B cell (primary cell): Measurements from ENCODE around the gene CPT1A. TPM values are rescaled to one million over a fixed set of nuclear protein-coding genes. Genes with fewer than 3 reads are reported as not detected.

ENCODE experiments used
- ATAC-seq: fragments of 200-7000 bp; cut with Tn5 transposase; one replicate; pipeline ENCODE4 v1.10.0; 2021; ENCODE audit warnings: low read depth, mild to moderate bottlenecking, moderate number of reproducible peaks, moderate library complexity
- CTCF ChIA-PET: fragments of 350-600 bp; sonication (Branson Sonifier 250); formaldehyde crosslinking; loops from one replicate; lab custom pipeline; 2021; ENCODE audit warnings: antibody characterized with exemption, inconsistent platforms; lab: Charles Lee
- POLR2A ChIA-PET: fragments of 350-600 bp; sonication (Branson Sonifier 250); formaldehyde crosslinking; loops from one replicate; lab custom pipeline; 2021; ENCODE audit warnings: antibody characterized with exemption; lab: Charles Lee
- DNase-seq: peaks from one replicate; pipeline ENCODE4 v3.0.0; 2013
- H2AFZ ChIP-seq: 2 replicates; pipeline ENCODE4 v1.6.1; 2012; ENCODE audit warnings: mild to moderate bottlenecking, low read depth, low read length; ENCODE audit not compliant: insufficient read depth, poor library complexity, severe bottlenecking
- H3K27ac ChIP-seq, 2 donors: 1 replicate in 1 of 2; 2 replicates in 1 of 2; pipeline ENCODE4 v1.5.1; 2012 to 2013; ENCODE audit warnings: low read length in 2 of 2, mild to moderate bottlenecking in 2 of 2, moderate library complexity in 1 of 2
- H3K27me3 ChIP-seq, 4 experiments: fragments of 200-600 bp in 1 of 4; sonication (generic) in 1 of 4; replicated peaks in 1 of 4; 1 replicate in 2 of 4; 2 replicates in 2 of 4; pipeline versions ENCODE4 v1.6.1 to v1.7.0; 2013 to 2016; ENCODE audit warnings: low read length in 3 of 4, mild to moderate bottlenecking in 2 of 4, mixed read lengths in 1 of 4, moderate library complexity in 1 of 4; ENCODE audit not compliant: insufficient read depth in 4 of 4, control insufficient read depth in 3 of 4; ENCODE audit errors: control extremely low read depth in 1 of 4
- H3K36me3 ChIP-seq, 2 experiments: replicated peaks in 1 of 2; 1 replicate in 1 of 2; 2 replicates in 1 of 2; pipeline versions ENCODE4 v1.6.1 to v1.7.1; 2013; ENCODE audit warnings: low read length in 1 of 2; ENCODE audit not compliant: insufficient read depth in 2 of 2, control insufficient read depth in 1 of 2; ENCODE audit errors: control extremely low read depth in 1 of 2, extremely low read depth in 1 of 2
- H3K4me1 ChIP-seq, 2 donors: fragments of 200-600 bp in 1 of 2; sonication (generic) in 1 of 2; 1 replicate in 1 of 2; 2 replicates in 1 of 2; pipeline versions ENCODE4 v1.5.1 to v1.6.1; 2013 to 2017; ENCODE audit warnings: low read length in 2 of 2; ENCODE audit not compliant: control insufficient read depth in 2 of 2, insufficient read depth in 2 of 2
- H3K4me2 ChIP-seq: replicated peaks from 2 replicates; pipeline ENCODE3; 2012; ENCODE audit warnings: mild to moderate bottlenecking, low read depth, low read length; ENCODE audit not compliant: poor library complexity, severe bottlenecking
- H3K4me3 ChIP-seq, 5 experiments: fragments of 200-600 bp in 1 of 5; sonication (generic) in 1 of 5; 1 replicate in 3 of 5; 2 replicates in 2 of 5; pipeline versions ENCODE4 v1.5.1 to v1.7.0; 2011 to 2016; ENCODE audit warnings: low read length in 4 of 5, mild to moderate bottlenecking in 4 of 5, low read depth in 2 of 5, control low read depth in 1 of 5, moderate library complexity in 1 of 5; ENCODE audit not compliant: insufficient read depth in 1 of 5; ENCODE audit errors: control extremely low read depth in 1 of 5, extremely low read depth in 1 of 5
- H3K79me2 ChIP-seq: fragments of 200-600 bp; sonication (generic); one replicate; pipeline ENCODE4 v1.6.0; 2016; ENCODE audit warnings: low read length; ENCODE audit not compliant: control insufficient read depth, insufficient read depth
- H3K9ac ChIP-seq: fragments of 200-600 bp; sonication (generic); 2 replicates; pipeline ENCODE4 v1.6.1; 2017; ENCODE audit warnings: mild to moderate bottlenecking, low read length, moderate library complexity
- H3K9me3 ChIP-seq, 3 donors: one replicate each; pipeline versions ENCODE4 v1.6.1 to v1.7.1; 2013; ENCODE audit warnings: low read length in 2 of 3; ENCODE audit not compliant: control insufficient read depth in 2 of 3, insufficient read depth in 1 of 3; ENCODE audit errors: control extremely low read depth in 1 of 3
- H4K20me1 ChIP-seq: 2 replicates; pipeline ENCODE4 v1.6.0; 2012; ENCODE audit warnings: mild to moderate bottlenecking, low read length; ENCODE audit not compliant: insufficient read depth, control insufficient read depth, poor library complexity, severe bottlenecking
- H3K27ac Mint-ChIP-seq: one replicate; pipeline ENCODE4 v1.8.0; 2021; ENCODE audit warnings: mixed read lengths
- H3K27me3 Mint-ChIP-seq: one replicate; pipeline ENCODE4 v1.8.0; 2021; ENCODE audit warnings: mixed read lengths
- H3K4me1 Mint-ChIP-seq: one replicate; pipeline ENCODE4 v1.8.0; 2021; ENCODE audit warnings: mixed read lengths
- H3K4me3 Mint-ChIP-seq: one replicate; pipeline ENCODE4 v1.8.0; 2021; ENCODE audit warnings: mixed read lengths
- H3K9me3 Mint-ChIP-seq: one replicate; pipeline ENCODE4 v1.8.0; 2022; ENCODE audit warnings: mixed read lengths; ENCODE audit not compliant: insufficient read depth
- CTCF ChIP-seq: fragments of 200-600 bp; IDR thresholded peaks from one replicate; pipeline ENCODE4 v1.8.0; 2022; ENCODE audit warnings: antibody characterized with exemption, mild to moderate bottlenecking
- EZH2 ChIP-seq: IDR thresholded peaks from 2 replicates; pipeline ENCODE4 v1.6.1; 2012; ENCODE audit warnings: borderline replicate concordance, low read depth, mild to moderate bottlenecking, moderate library complexity, low read length; ENCODE audit not compliant: insufficient read depth, poor library complexity, severe bottlenecking
- WGBS: methylation state at CpG from one replicate; pipeline ENCODE4 v1.1.5; 2013; ENCODE audit warnings: missing lambda C conversion rate; ENCODE audit not compliant: insufficient coverage; 5-methylcytosine and 5-hydroxymethylcytosine counted together
- intact Hi-C: fragments of 100-400 bp; cut with micrococcal nuclease; formaldehyde crosslinking; loops from one replicate; pipeline ENCODE4 v1.10.0; 2022
- polyA plus RNA-seq: library from polyadenylated mRNA; depleted of rRNA; stranded (reverse); fragments of >200 nt; gene quantifications from 2 replicates; pipeline ENCODE4 v1.2.3, GENCODE V29; 2012
- total RNA-seq, 2 donors: library from RNA; stranded (reverse); fragments of 120-200 nt in 1 of 2; gene quantifications; 1 replicate in 1 of 2; 2 replicates in 1 of 2; pipeline versions ENCODE4 v1.2.3 to v1.2.4, GENCODE V29; 2013 to 2022

CPT1A gene
- total and polyA plus RNA-seq, 2 donors (not counting 1 experiment from before 2014, with no cell fraction given), result 15.6 to 40.8 TPM

GRCh38 chr11:68821670-68822069 lies 20.0 kb downstream of the CPT1A start:
- no peak overlapping the region for H3K4me2 ChIP-seq
- no peak overlapping the region for H3K27ac ChIP-seq
- no peaks in the 10 kb centered on the region for H3K36me3 ChIP-seq
- CTCF ChIA-PET, result no interaction called here
- Mint-ChIP-seq H3K27ac (no peak overlapping the region), H3K4me1 (peaks cover 38% of the 10 kb centered on the region), H3K4me3 (no peak overlapping the region), H3K9me3 (no peaks in the 10 kb centered on the region), H3K27me3 (no peaks in the 10 kb centered on the region)
- WGBS, result 33% methylated on average over 3 of the region's 4 CpGs
- no peaks in the 10 kb centered on the region for H4K20me1 ChIP-seq
- no peak overlapping the region for H3K4me3 ChIP-seq
- peaks cover 13 to 21% of the 10 kb centered on the region in 2 donors for H3K4me1 ChIP-seq
- TF ChIP-seq EZH2 (no peak), CTCF (no peak)
- no peak for ATAC-seq
- no peaks in the 10 kb centered on the region for H3K9me3 ChIP-seq
- H3K9ac ChIP-seq, result no peak overlapping the region
- peaks cover 49% of the 10 kb centered on the region for H3K79me2 ChIP-seq
- H2AFZ ChIP-seq, result no peak overlapping the region
- POLR2A ChIA-PET, result no interaction called here
- DNase-seq, result no peak
- intact Hi-C loops, result no loop called here
- no peaks in the 10 kb centered on the region for H3K27me3 ChIP-seq

- intact Hi-C loops, result no loop called here
- H3K27me3 ChIP-seq, result no peaks in the 10 kb centered on the region
Observed at GRCh38 chr11:68819362-68819761, 22.4 kb downstream of the CPT1A start.

More at GRCh38 chr11:68819362-68819761, 22.4 kb downstream of the CPT1A start:
- Histone ChIP-seq H3K27ac (no peak overlapping the region), H3K4me3 (no peak overlapping the region), H3K4me1 (peaks cover 3 to 13% of the 10 kb centered on the region in 2 donors), H3K36me3 (no peaks in the 10 kb centered on the region), H3K9ac (no peak overlapping the region), H3K79me2 (peaks cover 48% of the 10 kb centered on the region), H2AFZ (no peak overlapping the region), H4K20me1 (no peaks in the 10 kb centered on the region), H3K4me2 (no peak overlapping the region), H3K9me3 (no peaks in the 10 kb centered on the region)
- WGBS, result 81% methylated on average over 9 of the region's 10 CpGs
- Mint-ChIP-seq H3K4me3 (no peak overlapping the region), H3K4me1 (peaks cover 37% of the 10 kb centered on the region), H3K9me3 (no peaks in the 10 kb centered on the region), H3K27ac (no peak overlapping the region), H3K27me3 (no peaks in the 10 kb centered on the region)
- ATAC-seq (no peak), DNase-seq (no peak)
- POLR2A ChIA-PET, result no interaction called here
- CTCF ChIA-PET, result interaction anchor here (0.7 to 3.9 kb wide), 2 partner anchors 25 to 96 kb away, joined by 3 to 19 read pairs; no protein-coding TSS in a partner anchor
- TF ChIP-seq CTCF, result no peak
- TF ChIP-seq EZH2, result no peak
